Posterior cingulate gyrus (tissue), 11 donors: ENCODE data around the gene ZNF407.

Experiments used
- DNase-seq, 10 donors: peaks; one replicate each; pipeline versions ENCODE4 v3.0.0 to v3.0.0-alpha.2; 2020 to 2021; ENCODE audit warnings: mixed read lengths in 3 of 10
- intact Hi-C: fragments of 100-400 bp; cut with DNase I; formaldehyde crosslinking; loops from one replicate; pipeline ENCODE4 v1.15.1; 2023

The ZNF407 gene

DNA sequence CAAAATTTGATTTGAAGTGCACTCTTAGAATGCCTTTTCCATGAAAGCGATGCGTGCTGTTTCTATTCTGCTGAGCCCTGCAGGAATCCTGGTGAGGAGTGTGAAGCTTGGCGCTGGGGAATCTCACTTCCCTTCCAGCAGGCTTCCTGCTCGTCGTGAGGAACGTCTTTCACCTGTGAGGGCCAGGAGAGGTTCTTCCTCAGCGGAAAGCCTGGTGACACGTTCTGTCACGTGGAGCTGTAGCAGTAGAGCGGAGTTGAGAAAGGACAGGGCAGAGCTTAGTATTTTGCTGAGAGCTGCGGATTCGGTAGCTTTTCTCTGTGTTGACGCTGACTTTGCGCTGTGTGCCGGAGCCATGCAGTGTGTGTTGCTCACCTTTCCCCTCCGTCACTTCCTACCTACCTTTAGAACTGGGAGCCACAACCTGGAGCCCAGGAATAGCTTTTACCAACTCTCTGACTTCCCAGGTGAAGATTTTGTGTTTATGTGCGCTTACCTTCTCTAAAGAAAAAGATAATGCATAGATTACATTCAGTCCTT is 316.5 kb downstream of the ZNF407 start:
- DNase-seq: peak in 1 of 10 donors; percentile 63
- intact Hi-C loops: no loop called here

DNA sequence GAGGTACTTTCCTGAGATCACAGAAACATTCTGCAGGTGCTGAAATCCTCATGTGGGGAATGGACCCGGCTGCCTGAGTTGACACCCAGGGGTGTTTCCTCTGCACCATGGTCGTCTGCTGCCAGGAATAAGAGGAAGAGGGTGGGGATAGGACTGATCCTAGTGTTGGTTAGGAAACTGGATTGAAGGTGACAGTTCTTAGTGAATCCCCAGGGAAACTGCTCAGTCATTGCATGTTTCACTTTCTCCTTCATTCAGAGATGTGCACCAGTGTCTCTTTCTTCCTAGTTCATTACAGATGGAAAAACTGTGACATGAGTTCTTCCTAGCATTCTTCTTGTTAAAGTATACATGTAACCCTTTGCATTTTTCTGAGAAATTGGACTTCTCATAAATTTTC is 317.0 kb downstream of the ZNF407 start:
- DNase-seq: no peak
- intact Hi-C loops: no loop called here

DNA sequence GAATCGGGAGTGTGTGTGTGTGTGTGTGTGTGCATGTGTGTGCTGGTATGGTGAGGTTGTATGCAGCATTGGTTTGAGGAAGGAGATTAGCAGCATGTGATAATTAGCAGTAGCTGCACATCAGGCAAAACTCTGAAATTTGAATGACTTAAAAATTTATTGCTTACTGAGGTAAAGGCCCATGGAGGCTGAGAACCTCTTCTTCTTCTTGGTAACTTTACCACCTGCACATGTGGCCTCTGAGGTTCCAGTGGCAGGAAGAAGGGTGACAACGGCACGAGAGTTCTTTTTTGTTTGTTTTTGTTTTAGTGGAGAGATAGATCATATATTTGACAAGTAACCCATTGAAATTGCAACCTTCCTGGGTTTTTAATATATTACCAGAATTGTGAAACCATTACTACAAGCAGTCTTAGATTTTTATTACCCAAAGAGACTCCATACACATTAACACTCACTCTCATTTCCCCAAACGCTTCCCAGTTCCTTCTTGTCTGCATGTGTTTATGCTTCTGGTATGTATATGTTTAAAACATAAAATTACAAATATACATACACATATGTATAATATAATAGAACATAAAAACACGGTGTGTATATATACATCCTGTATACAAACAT is 319.2 kb downstream of the ZNF407 start:
- intact Hi-C loops: no loop called here
- DNase-seq: no peak

DNA sequence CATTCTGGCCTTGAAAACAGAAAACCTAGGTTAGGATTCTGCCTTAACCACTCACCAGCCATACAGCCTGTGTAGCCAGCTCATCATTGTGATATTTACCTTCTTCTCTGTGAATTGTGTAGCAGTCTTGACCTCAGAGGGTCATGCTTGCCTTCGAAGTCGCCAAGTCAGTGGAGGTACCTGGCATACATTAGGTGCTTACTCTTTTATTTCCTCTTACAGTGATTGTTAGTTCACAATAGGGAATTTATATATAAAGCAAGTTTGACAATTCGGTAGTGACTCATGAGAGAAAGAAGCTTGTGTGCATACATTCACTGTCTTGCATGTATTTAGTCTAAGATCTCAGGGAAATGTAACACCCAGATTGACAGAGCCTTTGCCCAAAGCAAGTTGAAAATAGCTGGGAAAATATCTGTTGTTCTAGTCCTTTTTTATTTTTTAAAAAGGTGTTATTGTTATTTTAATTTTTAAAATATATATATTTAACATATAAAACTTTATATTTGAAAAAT is 320.7 kb downstream of the ZNF407 start:
- intact Hi-C loops: no loop called here
- no peak for DNase-seq

DNA sequence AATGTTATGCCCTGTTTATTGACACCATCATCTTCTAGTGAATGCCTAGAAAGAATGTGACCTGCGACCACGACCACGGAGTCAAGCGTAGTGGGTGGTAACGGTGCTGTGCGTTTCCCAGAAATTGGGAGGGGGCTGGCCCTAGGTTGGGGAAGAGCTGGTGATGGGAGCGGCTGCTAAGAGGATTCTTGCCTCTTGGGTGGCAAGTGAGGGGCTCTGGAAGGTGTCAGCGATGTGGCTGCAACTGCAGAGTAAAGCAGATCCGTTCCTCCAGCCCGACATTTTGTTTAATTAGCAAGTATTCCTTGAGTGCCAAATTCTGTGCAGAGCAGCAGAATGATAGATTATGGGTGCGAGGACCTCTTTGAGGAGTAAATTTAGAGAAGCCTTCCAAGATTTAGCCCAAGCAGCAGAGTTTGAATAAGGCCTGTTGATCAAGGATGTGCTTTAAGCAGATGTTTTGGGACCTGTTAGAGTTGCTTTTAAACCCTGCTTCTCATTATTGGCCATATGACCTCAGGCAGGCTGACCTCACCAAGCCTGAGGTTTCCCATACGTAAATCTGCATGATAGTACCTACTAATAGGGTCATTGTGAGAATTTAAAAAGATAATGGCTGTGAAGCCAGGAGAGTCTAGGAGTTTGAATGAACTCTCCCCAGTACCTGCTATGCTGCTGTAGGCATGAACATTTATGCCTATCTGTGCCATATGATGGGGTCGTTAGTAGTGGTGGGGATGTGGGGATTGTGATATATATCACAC is 323.6 kb downstream of the ZNF407 start:
- no peak for DNase-seq
- intact Hi-C loops: no loop called here

DNA sequence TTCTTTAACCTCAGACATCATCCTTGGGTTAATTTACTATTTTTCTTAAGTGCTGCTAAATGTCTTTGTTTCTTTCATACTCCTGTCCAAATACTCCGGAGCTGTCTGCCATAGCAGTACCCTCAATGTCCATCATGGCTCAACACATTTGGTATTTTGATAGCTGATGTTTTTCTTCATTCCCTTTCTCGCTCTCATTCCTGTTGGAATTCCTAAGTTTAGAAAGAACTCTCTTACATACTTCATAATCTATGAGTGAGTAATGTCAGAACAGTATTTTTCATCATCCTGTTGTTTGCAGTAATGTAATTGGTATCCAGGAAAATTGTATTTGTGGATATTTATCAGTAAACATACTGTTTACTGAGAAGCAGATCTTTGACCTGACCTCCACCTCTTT is 328.4 kb downstream of the ZNF407 start:
- intact Hi-C loops: no loop called here
- no peak for DNase-seq

DNA sequence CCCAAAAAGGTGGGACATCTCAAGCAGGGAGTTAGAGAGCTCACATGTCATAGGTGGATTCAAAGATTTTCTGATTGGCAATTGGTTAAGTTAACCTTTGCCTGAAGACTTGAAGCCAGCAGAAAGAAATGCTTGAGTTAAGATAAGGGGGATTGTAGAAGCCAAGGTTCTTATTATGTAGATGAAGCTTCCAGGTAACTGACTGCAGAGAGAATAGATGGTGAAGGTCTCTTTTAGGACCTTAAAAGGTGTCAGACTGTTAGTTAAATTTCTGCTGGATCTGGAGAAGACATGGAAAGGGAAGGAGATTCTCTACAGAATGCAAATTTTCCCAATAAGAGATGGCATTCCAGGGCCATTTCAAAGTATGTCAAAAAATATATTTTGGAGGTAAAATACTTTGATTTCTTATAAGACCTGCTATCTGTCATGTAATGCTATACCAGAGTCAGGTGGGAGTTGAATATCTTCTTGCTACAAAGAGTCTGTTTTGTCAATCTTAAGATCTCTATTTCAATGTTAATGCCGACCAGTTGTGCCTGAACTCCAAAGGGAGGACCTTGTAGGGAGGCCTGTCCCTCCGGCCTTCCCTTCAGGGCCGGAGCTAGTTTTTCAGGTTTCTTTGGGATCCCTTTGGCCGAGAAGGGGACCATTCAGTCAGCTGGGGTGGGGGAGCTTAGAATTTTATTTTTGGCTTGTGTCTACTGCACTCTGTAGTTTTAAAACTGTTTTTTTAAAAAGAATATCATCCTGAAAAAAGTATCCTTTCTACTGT is 330.7 kb downstream of the ZNF407 start:
- DNase-seq: no peak
- intact Hi-C loops: no loop called here

DNA sequence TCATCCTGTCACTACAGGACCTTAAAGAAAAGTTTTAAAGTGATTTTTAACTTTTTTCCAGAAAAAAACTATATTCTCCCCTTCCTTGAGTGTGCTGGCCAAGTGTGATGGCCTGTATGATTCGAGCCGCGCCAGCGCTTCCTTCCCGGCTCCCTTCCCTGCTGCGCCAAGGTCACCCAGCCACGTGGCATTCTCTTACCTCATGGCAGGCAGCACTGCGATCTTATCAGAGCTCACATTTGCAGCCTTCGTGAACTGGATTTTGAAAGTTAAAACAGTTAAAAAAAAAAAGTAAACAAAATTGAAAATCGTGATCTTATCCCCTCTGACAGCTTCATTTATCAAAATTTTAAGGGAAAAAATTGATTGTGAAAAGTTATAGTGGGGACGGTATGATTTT is 331.4 kb downstream of the ZNF407 start:
- DNase-seq: no peak
- intact Hi-C loops: no loop called here

DNA sequence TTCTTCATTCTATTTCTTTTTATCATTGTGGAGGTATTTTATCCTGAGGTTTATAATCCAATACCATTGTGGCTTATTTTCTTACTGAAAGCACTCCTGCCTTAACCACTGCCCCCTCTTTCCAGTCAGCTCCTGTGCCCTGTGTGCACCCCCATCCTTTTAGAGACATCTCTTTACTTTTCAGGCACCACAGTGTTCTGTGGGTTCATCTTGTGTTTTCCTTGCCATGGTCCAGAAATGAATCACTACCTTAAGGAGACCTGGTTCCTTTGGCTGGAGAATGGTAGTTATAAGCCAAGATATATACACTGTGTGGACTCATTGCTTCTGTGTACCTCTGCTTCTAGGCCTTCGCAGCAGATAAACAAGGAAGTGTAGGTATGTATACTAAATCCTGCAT is 332.9 kb downstream of the ZNF407 start:
- intact Hi-C loops: no loop called here
- DNase-seq: no peak

DNA sequence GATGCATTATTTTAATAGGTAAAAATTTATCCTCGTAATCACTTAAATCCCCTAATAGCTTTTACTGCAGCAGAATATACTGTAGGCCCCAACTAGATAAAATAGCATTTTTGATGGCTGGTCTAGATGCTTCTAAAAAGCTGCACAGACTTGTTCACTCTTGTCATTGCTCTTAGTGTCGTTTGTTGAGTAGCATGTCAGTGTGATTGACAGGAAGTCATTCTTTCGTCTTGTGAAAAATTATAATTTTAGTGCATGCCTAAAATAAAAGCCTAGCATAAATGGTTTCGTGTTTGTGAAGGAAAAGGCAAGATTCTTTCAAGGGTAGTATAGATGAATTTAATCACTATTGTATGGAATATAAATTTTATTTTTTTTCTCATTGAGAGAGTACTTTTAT is 336.3 kb downstream of the ZNF407 start:
- no peak for DNase-seq
- intact Hi-C loops: no loop called here

DNA sequence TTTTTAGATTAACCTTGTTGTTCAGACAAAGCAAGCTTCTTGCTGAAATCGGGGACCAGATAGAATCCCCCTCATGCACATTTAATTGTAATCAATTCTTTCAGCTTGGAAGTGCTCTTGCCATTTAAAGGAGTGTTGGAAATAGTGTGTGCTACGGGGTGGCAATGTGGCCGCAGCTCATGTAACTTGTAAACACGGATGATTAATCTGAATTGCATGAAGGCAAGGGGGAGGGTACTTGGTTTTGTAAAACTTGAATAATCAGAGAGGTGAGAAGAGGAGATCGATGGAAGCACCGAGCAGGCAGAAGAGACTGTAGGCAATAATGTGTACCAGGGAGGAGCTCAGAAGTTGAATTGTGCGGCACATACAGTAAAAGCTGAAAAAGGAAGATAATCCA is 337.8 kb downstream of the ZNF407 start:
- no peak for DNase-seq
- intact Hi-C loops: no loop called here

DNA sequence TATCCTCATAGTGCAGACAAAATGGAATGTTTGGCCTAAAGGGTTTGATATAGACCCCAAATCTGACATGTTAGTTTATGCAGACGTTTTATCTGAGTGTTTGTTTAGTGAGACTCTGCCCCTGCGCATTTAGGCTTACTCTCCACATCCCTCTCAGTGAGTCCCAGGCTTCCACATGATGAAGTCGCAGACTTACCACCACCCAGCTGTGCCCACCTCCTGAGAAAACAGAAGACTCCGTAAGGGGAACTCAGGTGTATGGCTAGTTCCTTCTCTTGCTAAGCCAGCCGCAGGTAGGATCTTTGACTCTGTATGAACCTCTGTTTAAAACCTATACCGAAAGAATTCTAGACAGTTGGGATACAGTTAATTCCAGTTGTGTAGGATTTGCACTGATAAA is 338.7 kb downstream of the ZNF407 start:
- intact Hi-C loops: no loop called here
- no peak for DNase-seq

DNA sequence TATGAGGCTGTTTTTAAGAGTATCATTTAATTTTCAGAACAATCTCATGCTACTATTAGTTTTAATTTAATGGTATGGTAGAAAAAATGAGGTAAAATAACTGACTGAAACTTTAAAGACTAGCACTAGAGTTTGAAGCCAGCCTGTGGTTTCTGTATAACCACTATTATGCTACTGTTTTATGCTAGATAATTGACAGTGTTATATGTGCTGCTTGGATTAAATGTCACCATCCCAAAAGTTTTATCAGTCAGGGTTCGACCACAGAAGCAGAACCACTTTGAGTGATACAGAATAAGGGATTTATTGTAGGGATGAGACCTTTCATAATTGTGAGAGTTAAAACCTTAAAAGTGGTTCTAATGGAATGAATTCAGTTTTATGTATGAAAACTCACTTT is 339.6 kb downstream of the ZNF407 start:
- no peak for DNase-seq
- intact Hi-C loops: no loop called here

DNA sequence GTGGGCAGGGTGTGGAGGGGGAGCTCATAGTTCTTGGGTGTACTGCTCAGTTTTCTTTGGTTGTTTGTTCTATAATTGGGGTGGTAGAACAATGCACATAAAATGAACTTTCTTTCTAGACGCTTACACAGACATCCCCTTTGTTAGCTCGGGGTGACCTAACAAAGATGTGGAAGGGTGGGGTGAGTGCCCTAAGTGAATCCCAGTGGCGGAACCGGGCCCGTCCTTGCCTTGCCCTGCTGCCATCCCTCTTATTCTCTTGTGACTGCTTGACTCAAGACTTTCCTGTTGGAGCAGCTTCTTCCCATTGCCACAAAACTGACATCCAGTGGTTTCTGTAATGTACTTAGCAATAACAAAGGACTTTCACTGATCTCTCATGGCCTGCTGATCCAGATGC is 343.2 kb downstream of the ZNF407 start:
- DNase-seq: peak in 2 of 10 donors; percentile 24
- intact Hi-C loops: no loop called here

DNA sequence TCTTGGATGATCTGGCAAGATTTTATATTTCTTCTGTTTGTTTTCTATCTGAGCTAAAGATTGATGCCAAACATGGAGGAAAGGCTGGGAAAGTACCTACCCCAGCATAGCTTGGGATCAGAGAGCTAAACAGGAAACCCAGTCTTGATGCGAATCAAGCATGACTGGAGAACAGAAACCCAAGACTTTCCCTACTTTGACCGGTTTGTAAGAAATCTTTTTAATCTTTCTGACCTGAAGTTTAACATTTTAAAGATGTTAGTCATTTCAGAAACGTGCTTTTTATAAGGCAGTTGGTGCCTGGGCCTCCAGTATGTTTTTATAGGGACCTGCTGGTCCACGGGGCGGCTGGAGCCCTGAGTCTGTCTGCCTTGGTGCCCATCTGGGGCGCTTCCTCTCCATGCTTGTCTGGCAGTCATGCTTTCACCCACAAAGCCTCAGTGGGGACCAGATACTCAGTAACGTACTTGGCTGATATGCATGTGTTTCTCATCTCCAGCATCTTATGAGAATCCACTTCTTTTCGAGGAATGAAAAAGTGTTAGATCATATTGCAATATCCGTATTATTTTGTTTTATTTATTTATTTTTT is 344.7 kb downstream of the ZNF407 start:
- no peak for DNase-seq
- intact Hi-C loops: no loop called here

DNA sequence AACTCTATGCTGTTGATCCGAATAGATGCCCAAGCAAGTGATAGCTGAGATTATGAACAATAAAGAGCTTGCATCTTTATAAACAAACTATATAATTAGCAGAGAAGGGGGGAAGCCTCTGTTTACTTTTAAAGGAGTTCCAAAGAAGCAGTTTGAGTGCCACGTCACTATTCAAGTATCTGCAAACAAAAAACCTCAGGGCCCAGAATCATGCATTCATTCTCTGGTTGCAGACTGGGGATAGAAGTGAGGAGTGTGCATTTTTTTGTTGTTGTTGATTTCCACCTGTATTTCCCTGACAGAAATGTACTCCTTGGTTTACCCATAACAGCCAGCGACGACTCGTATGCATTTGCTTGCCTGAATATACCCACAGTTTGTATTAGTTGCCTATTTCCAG is 347.0 kb downstream of the ZNF407 start:
- intact Hi-C loops: no loop called here
- no peak for DNase-seq

DNA sequence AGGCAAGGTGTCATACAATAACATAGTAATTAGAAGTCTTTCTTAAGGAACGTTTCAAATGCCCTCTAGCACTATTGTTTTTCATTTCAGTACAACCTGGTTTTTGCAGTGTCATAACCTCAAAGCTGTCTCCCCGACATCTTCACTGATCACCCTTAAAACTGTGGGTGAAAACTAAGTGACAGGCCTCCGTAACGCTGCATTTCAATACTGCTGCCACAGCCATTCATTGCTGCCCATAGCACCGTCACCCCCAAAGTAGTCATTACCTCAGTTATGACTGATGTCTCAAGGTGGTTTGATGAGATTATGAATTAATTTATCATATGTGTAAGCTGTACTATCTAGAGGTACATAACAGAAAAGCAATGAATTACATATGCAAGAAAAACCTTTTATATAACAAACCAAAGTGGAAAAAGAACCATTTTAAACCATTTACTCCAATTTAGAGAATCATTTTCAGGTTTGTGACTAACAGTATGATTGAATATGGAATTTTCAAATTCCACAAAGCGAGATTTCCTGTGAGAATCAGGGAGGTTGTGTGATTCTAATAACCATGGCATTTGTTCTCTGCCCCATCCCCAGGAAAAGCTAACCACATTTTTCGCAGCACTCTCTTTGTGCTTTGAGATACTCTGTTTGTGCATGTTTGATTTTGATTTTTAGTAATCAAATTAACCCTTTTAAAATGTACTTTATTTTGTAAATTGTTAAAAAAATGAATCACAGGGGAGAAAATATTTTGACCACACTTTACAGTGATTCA is 348.3 kb downstream of the ZNF407 start:
- DNase-seq: no peak
- intact Hi-C loops: no loop called here

DNA sequence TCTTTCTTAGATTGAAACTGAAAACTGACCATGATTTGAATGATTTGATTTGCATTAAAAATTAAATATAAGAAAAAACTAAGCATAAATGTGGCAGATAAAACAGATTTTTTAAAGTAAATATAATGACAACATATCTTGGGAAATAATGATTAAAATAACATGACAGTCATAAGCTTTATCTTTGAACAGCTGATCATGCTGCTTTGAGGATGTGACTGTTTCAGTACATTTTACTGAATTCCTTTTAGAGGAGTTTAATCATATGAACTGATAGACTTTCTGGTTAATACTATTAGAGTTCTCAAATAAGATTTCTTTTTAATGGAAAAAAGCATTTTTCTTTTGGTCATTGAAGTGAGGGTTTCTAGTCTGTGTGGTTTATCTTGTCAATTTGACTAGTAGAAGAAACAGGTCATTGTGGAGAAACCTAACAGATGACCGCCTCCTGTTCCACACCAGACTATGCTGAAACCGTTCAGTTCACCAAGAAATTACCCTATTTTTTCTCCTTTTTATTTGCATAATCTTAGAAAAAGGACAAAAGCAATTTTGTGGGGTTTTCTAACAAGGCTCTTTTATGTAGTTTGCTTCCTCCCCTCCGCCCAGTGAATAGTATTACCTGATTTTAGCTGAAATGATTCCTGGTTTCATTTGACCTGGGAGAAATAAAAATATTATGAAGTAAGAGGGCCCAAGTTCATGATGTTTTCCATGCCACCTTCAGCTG is 349.1 kb downstream of the ZNF407 start:
- no peak for DNase-seq

DNA sequence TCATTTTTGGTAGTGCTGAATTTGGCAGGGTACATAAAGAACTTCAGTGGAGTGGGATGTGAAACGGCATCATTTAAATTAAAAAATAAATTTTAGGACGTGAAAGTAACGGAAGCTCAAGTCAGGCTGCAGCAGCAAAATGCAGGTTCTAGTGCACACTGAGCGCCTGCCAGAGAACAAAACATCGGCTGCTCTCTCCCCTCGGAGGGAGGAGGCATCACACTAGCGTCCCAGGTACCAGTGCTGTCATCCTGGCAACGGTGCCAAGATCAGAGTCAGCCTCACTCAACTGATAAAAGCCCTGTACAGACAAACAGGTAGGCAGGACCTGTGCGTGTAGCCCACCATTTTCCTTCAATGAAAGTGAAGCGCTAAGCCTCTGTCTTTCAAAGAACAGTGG is 349.7 kb downstream of the ZNF407 start:
- peak in 5 of 10 donors; percentile 19 to 82 (median 42) for DNase-seq
- intact Hi-C loops: no loop called here

More for the DNA sequence above, 349.1 kb downstream of the ZNF407 start:
- intact Hi-C loops: no loop called here
